GM10248 (cell line): ENCODE results near the gene PXK.

ENCODE experiments used
- CTCF ChIA-PET: fragments of 300-600 bp; sonication (Branson Sonifier 250); formaldehyde crosslinking; extraction: SDS; loops from one replicate; lab custom pipeline; 2021; ENCODE audit warnings: antibody characterized with exemption; lab: Yijun Ruan, JAX
- POLR2A ChIA-PET: fragments of 350-650 bp; sonication (Branson Sonifier 250); formaldehyde crosslinking; extraction: SDS; loops from one replicate; lab custom pipeline; 2020; ENCODE audit warnings: antibody characterized with exemption; lab: Yijun Ruan, JAX
- DNase-seq: peaks from one replicate; pipeline ENCODE4 v3.0.0; 2012; ENCODE audit errors: extremely low spot score
- CTCF ChIP-seq: IDR thresholded peaks from 2 replicates; pipeline ENCODE4 v1.5.1; 2012; ENCODE audit warnings: mild to moderate bottlenecking, low read depth; ENCODE audit errors: extremely low read depth, missing control alignments, control extremely low read depth

PXK gene

DNA sequence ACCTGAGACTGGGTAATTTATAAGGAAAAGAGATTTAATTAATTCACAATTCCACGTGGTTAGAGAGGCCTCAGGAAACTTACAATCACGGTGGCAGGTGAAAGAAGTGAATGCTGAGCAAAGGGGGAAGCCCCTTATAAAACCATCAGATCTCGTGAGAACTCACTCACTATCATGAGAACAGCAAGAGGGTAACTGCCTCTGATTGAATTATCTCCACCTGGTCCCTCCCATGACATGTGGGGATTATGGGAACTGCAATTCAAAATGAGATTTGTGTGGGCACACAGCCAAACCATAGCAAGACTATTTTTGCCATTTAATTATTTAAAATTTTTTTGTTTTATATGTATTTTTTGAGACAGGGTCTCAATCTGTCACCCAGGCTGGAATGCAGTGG, 132.2 kb downstream of the PXK start:
- DNase-seq: no peak
- POLR2A ChIA-PET: no interaction called here
- TF ChIP-seq CTCF: no peak
- CTCF ChIA-PET: interaction anchor here (1.4 to 1.8 kb wide), 6 partner anchors 10 to 158 kb away, joined by 3 to 7 read pairs (median 4); partner anchors contain the start of genes HTD2, PXK and RPP14

- CTCF ChIA-PET: interaction anchor here (1.3 to 1.8 kb wide), 2 partner anchors 10 to 28 kb away, joined by 3 to 4 read pairs; no protein-coding TSS in a partner anchor
- POLR2A ChIA-PET: no interaction called here
- TF ChIP-seq CTCF: no peak
- no peak for DNase-seq
Measured at GRCh38 chr3:58466899-58467563, 134.3 kb downstream of the PXK start.

- CTCF ChIA-PET: interaction anchor here (1.1 to 2.1 kb wide), 2 partner anchors 12 to 163 kb away, joined by 4 to 13 read pairs; partner anchors contain the start of genes HTD2 and RPP14
- no peak for DNase-seq
- POLR2A ChIA-PET: interaction anchor here (0.7 kb wide), 1 partner anchor 873 kb away, joined by 3 read pairs; no protein-coding TSS in a partner anchor
- TF ChIP-seq CTCF: no peak
Measured at GRCh38 chr3:58469096-58469495, 136.4 kb downstream of the PXK start.

DNA sequence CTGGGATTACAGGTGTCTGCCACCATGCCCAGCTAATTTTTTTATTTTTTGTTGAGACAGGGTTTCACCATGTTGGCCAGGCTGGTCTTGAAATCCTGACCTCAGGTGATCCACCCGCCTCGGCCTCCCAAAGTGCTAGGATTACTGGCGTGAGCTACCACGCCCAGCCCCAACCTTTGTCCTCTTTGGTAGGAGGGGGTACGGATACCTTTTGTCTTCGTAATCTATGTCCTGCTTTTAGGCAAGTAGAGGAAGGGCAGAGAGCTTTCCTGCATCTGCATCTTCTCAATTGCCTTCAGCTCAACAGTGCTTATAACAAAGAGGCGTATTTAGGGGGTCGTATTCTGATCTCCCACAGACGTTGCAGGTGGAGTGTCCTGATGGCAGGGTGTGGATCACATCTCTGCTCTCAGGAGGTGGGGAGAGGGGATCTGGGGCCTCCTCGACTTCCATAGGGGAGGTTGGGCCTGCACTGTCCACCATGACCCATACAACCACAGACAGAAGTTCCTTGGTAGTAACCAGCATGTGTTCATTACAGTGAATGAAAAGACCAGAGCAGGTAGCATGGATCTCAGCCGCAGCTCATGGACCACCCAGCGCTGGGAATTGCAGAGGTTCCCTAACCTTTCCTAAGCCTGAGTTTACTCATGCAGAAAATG, 137.8 kb downstream of the PXK start:
- DNase-seq: no peak
- ChIA-PET CTCF (interaction anchor here (0.8 to 5.6 kb wide), 6 partner anchors 13 to 65 kb away, joined by 3 to 28 read pairs (median 3); partner anchors contain the start of gene KCTD6), POLR2A (no interaction called here)
- TF ChIP-seq CTCF: no peak

DNA sequence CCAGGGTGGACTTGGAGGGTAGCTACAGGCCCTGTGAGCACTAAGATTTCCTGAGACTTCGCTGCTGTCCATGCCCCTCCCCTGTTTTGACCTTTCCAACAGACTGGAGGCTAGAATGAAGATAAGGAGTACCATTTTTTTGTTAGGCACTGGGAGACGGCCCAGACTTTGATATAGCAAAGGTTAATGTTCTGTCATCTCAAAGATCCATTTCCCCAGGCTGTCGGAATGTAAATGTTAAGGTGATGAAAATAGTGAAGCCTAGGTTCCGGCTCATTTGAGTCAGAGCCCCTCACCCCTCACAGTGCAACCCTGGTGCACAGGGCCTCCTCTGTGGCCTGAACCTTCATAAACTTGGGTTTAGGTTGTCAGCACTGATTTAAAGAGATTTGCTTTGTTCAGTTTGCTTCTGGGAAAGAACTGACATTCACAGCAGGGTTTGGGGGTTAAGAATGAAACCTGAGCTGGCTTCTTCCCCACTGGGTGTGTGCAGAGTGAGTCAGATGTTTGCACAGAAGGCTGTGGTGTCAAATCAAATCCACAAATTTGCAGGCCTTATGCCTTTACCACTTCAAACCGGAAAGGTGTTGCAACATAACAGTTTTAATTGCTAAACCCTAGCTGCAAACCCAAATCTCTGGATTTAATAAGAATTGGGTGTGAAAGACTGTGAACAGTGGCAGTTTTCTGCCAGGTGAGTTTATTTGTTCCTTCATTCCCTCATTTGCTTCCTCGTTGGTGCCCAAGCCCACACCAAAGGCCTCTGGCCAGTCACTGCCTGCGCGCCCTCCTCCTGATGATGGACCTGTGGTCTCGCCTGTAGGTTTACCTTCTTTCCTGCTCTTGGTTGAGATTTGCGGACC, 138.6 kb downstream of the PXK start:
- peak; percentile 44 for DNase-seq
- no peak for TF ChIP-seq CTCF
- POLR2A ChIA-PET: no interaction called here
- CTCF ChIA-PET: interaction anchor here (0.7 to 5.6 kb wide), 5 partner anchors 8 to 162 kb away, joined by 3 to 28 read pairs (median 3); partner anchors contain the start of gene KCTD6

GRCh38 chr3:58473275-58473674, 140.6 kb downstream of the PXK start:
- DNase-seq: no peak
- no peak for TF ChIP-seq CTCF
- CTCF ChIA-PET: interaction anchor here (1.1 to 5.6 kb wide), 7 partner anchors 10 to 167 kb away, joined by 3 to 28 read pairs (median 7); partner anchors contain the start of genes HTD2, KCTD6 and RPP14
- POLR2A ChIA-PET: no interaction called here
